HFF-Myc (cell line): ENCODE data around the gene LRRC15.

ENCODE experiments used
- DNase-seq: peaks from one replicate; pipeline ENCODE4 v3.0.0-alpha.2; 2011; ENCODE audit warnings: low read depth; ENCODE audit errors: extremely low read depth
- H3K4me3 ChIP-seq: replicated peaks from 2 replicates; pipeline ENCODE4 v1.5.1; 2011; ENCODE audit warnings: low read depth, mild to moderate bottlenecking, control low read depth, low read length
- TF ChIP-seq, protein P1 (sequence below): IDR thresholded peaks from 2 replicates; pipeline ENCODE4 v1.5.1; 2012; ENCODE audit warnings: mild to moderate bottlenecking, low read depth, low read length, control low read depth; ENCODE audit errors: missing control alignments

LRRC15 gene

DNA sequence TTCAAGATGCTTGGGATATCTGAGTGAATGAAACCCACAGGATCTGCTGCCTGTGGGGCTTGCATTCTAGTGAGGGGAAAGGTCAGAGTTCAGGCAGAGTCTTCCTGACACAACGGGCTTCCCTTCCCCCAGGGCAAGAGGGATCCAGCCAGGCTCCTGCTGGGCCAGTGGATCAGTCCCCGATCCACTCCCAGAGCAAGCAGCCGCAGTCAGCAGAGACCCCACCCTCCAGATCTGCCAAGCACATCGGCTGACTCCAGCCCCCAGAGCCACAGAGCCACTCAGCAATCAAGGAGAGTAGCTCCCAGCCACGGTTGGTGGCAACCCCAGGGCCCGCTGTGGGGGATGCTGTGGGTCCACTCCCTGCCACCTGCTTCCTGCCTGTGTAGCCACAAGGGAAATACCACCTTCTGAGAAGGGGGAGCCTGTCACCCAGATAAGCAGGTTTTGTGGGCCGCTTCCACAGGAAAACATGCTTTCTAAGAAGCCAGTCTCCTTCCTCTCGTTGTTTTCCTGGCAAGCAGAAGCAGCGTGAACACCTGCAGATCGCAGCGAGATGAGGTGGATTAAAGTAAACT is 63.3 kb downstream of the LRRC15 start:
- H3K4me3 ChIP-seq = no peak overlapping the region

DNA sequence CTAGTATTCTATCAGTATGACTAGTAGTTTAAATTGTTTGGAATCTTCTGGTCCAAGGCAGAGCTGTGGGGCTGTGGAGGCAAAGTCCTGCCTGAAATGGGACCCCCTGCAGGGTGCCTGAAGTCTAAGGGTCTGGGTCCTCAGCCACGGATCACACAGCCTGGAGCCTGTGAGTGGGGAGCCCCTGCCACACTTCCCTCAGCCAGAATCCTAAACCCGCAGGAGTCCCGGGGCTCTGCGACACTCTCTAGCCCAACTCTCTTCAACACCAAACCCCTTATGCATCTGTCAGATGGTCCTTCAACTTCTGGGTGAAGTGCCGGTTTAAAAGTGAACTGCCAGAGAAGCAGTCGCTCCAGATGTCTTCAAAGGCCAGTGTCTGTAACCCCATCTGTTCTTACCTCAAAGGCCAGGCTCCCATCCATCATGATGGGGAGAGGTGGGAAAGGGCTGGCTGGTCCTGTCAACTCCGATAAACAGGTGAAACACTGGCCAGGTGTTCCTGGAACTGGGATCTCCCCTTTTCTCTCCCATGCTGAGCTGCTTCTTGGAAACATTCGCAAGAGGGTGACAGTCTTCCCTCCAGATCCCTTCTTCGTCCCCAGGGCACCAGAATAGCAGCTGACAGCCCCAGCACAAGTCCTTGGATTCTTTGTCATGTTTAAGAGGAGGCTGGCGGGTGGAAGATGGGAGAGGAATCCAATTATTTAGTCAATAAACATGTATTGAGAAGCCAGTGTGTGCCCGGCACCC is 64.0 kb downstream of the LRRC15 start:
- H3K4me3 ChIP-seq = no peak overlapping the region
- TF ChIP-seq, protein P1, sequence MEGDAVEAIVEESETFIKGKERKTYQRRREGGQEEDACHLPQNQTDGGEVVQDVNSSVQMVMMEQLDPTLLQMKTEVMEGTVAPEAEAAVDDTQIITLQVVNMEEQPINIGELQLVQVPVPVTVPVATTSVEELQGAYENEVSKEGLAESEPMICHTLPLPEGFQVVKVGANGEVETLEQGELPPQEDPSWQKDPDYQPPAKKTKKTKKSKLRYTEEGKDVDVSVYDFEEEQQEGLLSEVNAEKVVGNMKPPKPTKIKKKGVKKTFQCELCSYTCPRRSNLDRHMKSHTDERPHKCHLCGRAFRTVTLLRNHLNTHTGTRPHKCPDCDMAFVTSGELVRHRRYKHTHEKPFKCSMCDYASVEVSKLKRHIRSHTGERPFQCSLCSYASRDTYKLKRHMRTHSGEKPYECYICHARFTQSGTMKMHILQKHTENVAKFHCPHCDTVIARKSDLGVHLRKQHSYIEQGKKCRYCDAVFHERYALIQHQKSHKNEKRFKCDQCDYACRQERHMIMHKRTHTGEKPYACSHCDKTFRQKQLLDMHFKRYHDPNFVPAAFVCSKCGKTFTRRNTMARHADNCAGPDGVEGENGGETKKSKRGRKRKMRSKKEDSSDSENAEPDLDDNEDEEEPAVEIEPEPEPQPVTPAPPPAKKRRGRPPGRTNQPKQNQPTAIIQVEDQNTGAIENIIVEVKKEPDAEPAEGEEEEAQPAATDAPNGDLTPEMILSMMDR = no peak
- DNase-seq = no peak

More for the DNA sequence above, 63.3 kb downstream of the LRRC15 start:
- TF ChIP-seq, protein P1 = no peak
- DNase-seq = no peak
